ENCODE data around the gene PARK7. TPM values are rescaled to one million over a fixed set of nuclear protein-coding genes. Genes with fewer than 3 reads are reported as not detected.

Gene PARK7
- total RNA-seq, 6 experiments from 2014 or later, result 331 to 377 (median 362) TPM

DNA sequence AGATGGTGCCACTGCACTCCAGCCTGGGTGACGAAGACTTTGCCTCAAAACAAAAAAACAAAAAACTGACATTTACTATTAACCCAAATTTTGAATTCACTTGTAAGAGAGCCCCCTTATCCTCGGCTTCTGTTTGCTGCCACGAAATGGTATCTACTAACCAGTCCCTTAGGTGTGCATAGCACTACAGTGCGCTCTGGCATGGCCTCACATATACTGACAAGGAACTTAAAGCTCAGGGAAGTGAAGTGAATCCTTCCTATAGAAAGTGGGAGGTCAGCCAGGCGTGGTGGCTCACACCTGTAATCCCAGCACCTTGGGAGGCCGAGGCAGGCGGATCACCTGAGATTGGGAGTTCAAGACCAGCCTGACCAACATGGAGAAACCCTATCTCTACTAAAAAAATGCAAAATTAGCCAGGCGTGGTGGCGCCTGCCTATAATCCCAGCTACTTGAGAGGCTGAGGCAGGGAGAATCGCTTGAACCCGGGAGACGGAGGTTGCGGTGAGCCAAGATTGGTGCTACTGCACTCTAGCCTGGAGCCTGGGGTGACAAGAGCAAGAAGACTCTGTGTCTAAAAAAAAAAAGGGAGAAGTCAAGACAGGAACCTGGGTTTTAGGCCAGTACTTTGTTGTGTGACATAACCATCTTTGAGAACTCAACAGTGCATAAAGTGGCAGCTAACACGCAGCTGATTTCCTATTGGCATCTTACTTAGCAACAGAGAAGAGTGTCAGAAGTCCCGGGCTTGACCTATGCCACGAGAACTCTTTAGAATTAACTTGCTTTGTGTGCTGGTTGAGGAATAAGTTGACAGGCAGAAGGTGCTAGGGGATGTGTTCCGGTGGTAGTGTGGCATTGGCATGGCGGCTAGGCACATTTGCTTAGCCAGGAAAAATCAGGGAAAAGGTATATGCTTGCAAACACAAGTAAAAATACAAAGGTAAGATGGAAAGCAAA lies 47.8 kb downstream of the PARK7 start:
- Mint-ChIP-seq H3K36me3 (ENCODE audit: low read depth) (peaks cover 24% of the 10 kb centered on the region), H3K9me3 (no peaks in the 10 kb centered on the region), H3K27me3 (ENCODE audit: insufficient read depth) (no peaks in the 10 kb centered on the region), H3K27ac (no peak overlapping the region), H3K4me1 (ENCODE audit: low read depth) (peaks cover 36% of the 10 kb centered on the region), H3K4me3 (no peak overlapping the region)
- DNase-seq, result no peak
- TF ChIP-seq, protein P1, sequence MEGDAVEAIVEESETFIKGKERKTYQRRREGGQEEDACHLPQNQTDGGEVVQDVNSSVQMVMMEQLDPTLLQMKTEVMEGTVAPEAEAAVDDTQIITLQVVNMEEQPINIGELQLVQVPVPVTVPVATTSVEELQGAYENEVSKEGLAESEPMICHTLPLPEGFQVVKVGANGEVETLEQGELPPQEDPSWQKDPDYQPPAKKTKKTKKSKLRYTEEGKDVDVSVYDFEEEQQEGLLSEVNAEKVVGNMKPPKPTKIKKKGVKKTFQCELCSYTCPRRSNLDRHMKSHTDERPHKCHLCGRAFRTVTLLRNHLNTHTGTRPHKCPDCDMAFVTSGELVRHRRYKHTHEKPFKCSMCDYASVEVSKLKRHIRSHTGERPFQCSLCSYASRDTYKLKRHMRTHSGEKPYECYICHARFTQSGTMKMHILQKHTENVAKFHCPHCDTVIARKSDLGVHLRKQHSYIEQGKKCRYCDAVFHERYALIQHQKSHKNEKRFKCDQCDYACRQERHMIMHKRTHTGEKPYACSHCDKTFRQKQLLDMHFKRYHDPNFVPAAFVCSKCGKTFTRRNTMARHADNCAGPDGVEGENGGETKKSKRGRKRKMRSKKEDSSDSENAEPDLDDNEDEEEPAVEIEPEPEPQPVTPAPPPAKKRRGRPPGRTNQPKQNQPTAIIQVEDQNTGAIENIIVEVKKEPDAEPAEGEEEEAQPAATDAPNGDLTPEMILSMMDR (IDR thresholded peaks at IDR 0.05), result no peak

- no peak overlapping the region for H3K4me3 Mint-ChIP-seq
- peaks cover 36% of the 10 kb centered on the region for H3K4me1 Mint-ChIP-seq (ENCODE audit: low read depth)
- no peak for DNase-seq
- TF ChIP-seq, protein P1 (IDR thresholded peaks at IDR 0.05), result no peak
- H3K27me3 Mint-ChIP-seq (ENCODE audit: insufficient read depth), result no peaks in the 10 kb centered on the region
- H3K36me3 Mint-ChIP-seq (ENCODE audit: low read depth), result peaks cover 26% of the 10 kb centered on the region
- peak overlapping the region; percentile 44 for H3K27ac Mint-ChIP-seq
- H3K9me3 Mint-ChIP-seq, result no peaks in the 10 kb centered on the region
These were observed 48.7 kb downstream of the PARK7 start for GRCh38 chr1:8010080-8010664.

- Mint-ChIP-seq H3K4me3 (no peak overlapping the region), H3K27ac (no peak overlapping the region), H3K4me1 (ENCODE audit: low read depth) (peaks cover 36% of the 10 kb centered on the region), H3K36me3 (ENCODE audit: low read depth) (peaks cover 26% of the 10 kb centered on the region), H3K27me3 (ENCODE audit: insufficient read depth) (no peaks in the 10 kb centered on the region), H3K9me3 (no peaks in the 10 kb centered on the region)
- TF ChIP-seq, protein P1 (IDR thresholded peaks at IDR 0.05), result no peak
- DNase-seq, result no peak
These were observed 49.5 kb downstream of the PARK7 start for GRCh38 chr1:8011016-8011415.

DNA sequence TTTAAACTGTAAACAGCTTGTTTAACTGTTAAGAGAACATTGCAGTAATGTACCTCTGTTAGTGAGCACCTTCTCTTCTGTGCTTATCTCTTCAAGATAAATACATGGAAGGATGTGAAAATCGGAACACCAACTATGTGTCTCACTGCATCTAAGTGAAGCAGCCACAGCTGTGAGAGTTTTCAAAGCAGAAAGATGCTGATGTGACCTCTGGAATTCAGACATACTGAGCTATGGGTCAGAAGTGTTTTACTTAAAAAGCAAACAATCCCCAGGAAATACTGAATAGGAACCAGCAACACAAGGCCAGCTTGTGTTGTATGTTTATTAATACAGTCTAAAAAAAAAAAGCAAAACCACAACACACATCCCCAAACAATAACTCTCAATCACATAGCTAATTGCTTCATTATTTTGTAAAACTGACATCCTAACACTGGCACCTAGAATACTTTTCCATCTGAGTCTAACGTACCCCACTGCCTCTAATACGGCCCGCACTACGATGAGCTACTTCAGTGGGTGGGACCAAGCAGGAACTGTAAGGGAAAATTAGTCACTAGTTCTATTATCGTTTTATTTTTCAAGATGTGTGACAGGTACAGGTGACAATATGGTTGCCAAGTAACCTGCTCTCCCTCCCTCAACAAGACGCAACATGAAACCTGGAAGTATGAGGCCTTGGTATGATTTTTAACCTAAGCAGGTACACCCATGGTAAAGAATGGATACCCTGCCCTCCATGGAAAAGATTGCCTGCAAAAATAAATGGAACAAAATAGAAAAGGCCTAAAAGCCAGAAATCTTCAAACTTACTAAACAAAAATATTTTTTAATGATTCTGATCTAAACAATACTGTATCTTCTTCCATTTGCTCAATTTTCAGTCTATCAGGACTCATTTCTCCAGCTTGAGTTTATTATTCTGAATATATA lies 50.7 kb downstream of the PARK7 start:
- H3K36me3 Mint-ChIP-seq (ENCODE audit: low read depth), result peaks cover 26% of the 10 kb centered on the region
- H3K4me3 Mint-ChIP-seq, result no peak overlapping the region
- no peaks in the 10 kb centered on the region for H3K9me3 Mint-ChIP-seq
- peak overlapping the region; percentile 39; the same call in 1 of the 2 replicates for H3K27ac Mint-ChIP-seq
- no peak for DNase-seq
- H3K27me3 Mint-ChIP-seq (ENCODE audit: insufficient read depth), result no peaks in the 10 kb centered on the region
- H3K4me1 Mint-ChIP-seq (ENCODE audit: low read depth), result peaks cover 38% of the 10 kb centered on the region
- TF ChIP-seq, protein P1 (IDR thresholded peaks at IDR 0.05), result no peak

DNA sequence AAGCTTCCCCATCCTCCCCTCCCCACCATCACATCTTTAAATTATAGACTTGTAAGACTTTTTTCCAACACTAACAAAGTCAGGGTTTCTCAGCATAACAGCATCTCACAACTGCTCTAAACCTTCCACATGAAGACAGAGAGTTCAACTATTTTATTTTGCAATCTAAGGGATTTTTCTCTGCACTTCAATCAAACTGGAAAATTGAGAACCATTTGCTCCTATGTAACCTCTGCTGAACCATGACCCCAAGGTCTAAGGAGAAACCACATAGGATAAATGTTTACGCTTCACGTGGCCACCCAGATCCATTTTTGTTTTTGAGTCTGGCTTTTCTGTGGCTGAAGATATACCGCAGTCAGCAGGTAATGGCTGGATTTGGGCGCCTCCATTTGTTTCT lies 51.4 kb downstream of the PARK7 start:
- Mint-ChIP-seq H3K9me3 (no peaks in the 10 kb centered on the region), H3K27ac (no peak overlapping the region), H3K27me3 (ENCODE audit: insufficient read depth) (no peaks in the 10 kb centered on the region), H3K4me1 (ENCODE audit: low read depth) (peaks cover 45% of the 10 kb centered on the region), H3K36me3 (ENCODE audit: low read depth) (peaks cover 26% of the 10 kb centered on the region), H3K4me3 (no peak overlapping the region)
- DNase-seq, result no peak
- TF ChIP-seq, protein P1 (IDR thresholded peaks at IDR 0.05), result no peak

Measured in HFFc6 (cell line).